ENCODE measurements around the gene PLPP3. TPM values are rescaled to one million over a fixed set of nuclear protein-coding genes. Genes with fewer than 3 reads are reported as not detected.

The PLPP3 gene
- total RNA-seq, 4 donors from 2014 or later: 16.5 to 116 (median 33.5) TPM

DNA sequence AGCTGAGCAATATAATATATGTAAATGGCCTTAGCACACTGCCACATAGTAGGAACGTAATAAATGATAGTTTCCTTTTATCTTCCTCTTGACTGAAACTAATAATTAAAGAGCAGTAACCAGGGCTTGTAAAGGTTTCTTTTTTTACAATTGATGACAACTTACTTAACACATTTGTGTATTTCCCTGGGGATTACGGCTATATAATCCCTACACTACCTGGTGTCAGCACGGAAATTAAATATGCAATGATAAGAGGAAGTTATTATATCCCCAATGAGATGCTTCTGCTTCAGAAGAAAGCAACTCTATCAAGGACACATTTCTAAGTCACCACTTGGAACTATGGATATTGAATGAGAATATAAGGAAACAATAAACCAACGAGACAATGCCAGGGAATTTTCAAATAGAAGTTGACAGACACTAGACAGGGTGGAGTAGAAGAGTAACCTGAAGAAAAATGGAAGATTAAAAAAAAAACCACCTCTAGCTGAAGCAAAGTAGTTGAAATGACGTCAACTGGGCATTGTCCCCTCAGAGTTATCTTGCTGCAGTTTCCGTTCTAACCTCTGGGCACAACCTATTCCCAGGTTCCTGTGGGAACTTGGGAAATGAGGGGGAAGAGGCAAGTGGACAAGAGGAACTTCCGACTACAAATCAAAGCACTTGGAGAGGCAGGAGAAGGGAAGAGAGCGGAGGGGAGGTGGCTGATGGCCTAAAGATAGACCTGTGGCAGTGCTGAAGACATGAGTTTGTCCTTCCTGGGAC, 66.5 kb downstream of the PLPP3 start:
- H3K9me3 ChIP-seq: no peaks in the 10 kb centered on the region
- no peak overlapping the region for H3K4me3 ChIP-seq
- 74 to 81% methylated on average over 8 of the region's 8 CpGs for WGBS, 2 donors
- H3K36me3 ChIP-seq: peaks cover 0 to 67% (median 4%) of the 10 kb centered on the region in 3 donors
- intact Hi-C loops (cut with DNase I): no loop called here
- H3K27me3 ChIP-seq: no peaks in the 10 kb centered on the region
- peaks cover 23 to 84% (median 31%) of the 10 kb centered on the region in 3 donors for H3K4me1 ChIP-seq
- no peak for DNase-seq
- TF ChIP-seq, protein P1, sequence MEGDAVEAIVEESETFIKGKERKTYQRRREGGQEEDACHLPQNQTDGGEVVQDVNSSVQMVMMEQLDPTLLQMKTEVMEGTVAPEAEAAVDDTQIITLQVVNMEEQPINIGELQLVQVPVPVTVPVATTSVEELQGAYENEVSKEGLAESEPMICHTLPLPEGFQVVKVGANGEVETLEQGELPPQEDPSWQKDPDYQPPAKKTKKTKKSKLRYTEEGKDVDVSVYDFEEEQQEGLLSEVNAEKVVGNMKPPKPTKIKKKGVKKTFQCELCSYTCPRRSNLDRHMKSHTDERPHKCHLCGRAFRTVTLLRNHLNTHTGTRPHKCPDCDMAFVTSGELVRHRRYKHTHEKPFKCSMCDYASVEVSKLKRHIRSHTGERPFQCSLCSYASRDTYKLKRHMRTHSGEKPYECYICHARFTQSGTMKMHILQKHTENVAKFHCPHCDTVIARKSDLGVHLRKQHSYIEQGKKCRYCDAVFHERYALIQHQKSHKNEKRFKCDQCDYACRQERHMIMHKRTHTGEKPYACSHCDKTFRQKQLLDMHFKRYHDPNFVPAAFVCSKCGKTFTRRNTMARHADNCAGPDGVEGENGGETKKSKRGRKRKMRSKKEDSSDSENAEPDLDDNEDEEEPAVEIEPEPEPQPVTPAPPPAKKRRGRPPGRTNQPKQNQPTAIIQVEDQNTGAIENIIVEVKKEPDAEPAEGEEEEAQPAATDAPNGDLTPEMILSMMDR (IDR thresholded peaks at IDR 0.05): peak in 1 of 6 experiments; percentile 5
- no peak for TF ChIP-seq POLR2A (IDR thresholded peaks at IDR 0.05)
- no peak overlapping the region for H3K27ac ChIP-seq

DNA sequence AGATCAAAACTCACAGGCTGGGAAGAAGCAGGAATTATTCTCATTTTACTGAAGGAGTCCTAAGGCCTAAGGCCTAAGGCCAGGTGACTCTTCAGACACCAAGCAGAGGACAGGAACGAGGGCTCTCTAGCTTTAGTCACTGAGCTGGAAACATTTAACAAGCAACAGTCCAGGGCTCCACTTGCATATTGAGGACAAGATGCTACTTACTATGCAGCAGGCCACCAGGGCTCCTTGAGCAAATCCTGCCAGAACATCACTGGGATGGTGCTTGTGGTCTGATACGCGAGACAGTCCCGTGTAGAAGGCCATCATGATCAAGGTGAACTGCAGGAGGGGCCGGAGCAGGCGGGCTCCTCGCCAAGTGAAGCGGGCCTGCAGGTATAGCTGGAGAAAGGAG, 67.6 kb downstream of the PLPP3 start:
- Histone ChIP-seq H3K9me3 (no peaks in the 10 kb centered on the region), H3K4me3 (no peak overlapping the region), H3K36me3 (peaks cover 0 to 75% (median 4%) of the 10 kb centered on the region in 3 donors), H3K4me1 (peaks cover 31 to 84% (median 35%) of the 10 kb centered on the region in 3 donors), H3K27ac (no peak overlapping the region), H3K27me3 (no peaks in the 10 kb centered on the region)
- WGBS, 2 donors: 88 to 93% methylated on average over 7 to 8 of the region's 8 CpGs
- DNase-seq: no peak
- intact Hi-C loops (cut with DNase I): no loop called here
- TF ChIP-seq POLR2A (IDR thresholded peaks at IDR 0.05): no peak
- TF ChIP-seq, protein P1 (IDR thresholded peaks at IDR 0.05): no peak

DNA sequence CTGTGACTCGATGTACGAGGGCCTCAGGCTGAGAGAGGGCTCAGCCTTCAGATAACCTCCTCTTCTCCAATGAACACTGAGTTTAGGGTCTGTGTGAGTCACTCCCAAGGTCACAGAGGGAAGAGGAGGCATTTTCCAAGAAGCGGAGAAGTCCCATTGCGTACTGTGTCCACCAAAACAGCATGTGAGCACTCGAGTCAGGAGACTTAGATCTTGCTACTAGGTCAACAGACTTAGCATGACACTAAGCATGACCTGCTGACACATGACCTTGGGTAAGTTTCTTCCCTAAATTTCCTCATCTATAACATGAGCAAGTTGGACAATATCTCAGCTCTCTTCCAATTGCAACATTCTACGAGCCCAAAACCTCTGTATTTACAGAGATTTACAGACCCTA, 68.0 kb downstream of the PLPP3 start:
- DNase-seq: no peak
- intact Hi-C loops (cut with DNase I): no loop called here

DNA sequence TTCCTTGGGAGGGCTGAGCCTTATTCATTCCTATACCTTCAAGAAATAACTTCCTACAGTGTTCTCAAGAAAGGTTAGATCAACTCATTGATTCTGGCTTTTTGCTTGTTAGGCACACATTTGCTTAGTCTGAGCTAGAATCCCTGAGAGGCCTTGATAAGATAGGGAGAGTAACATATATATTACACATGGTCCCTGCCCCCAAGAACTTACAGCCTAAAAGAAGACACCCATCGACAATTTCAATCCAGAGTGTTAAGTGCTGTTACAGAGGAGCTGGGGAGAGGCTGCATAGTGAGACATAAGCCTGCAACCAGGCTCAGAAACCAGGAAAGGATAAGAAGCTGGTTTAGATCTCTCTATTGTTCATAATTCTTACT, 68.7 kb downstream of the PLPP3 start:
- Histone ChIP-seq H3K27ac (no peak overlapping the region), H3K4me1 (peaks cover 34 to 84% (median 39%) of the 10 kb centered on the region in 3 donors), H3K36me3 (peaks cover 0 to 81% (median 4%) of the 10 kb centered on the region in 3 donors), H3K4me3 (no peak overlapping the region), H3K9me3 (no peaks in the 10 kb centered on the region), H3K27me3 (no peaks in the 10 kb centered on the region)
- DNase-seq: no peak
- WGBS, 2 donors: 18 to 71% methylated on average over 1 of the region's 1 CpG
- TF ChIP-seq, protein P1 (IDR thresholded peaks at IDR 0.05): no peak
- no peak for TF ChIP-seq POLR2A (IDR thresholded peaks at IDR 0.05)
- intact Hi-C loops (cut with DNase I): no loop called here

More for the DNA sequence above, 68.0 kb downstream of the PLPP3 start:
- WGBS, 2 donors: 82 to 84% methylated on average over 4 to 6 of the region's 6 CpGs
- TF ChIP-seq POLR2A (IDR thresholded peaks at IDR 0.05): no peak
- TF ChIP-seq, protein P1 (IDR thresholded peaks at IDR 0.05): no peak
- Histone ChIP-seq H3K27ac (no peak overlapping the region), H3K36me3 (peaks cover 0 to 75% (median 4%) of the 10 kb centered on the region in 3 donors), H3K27me3 (no peaks in the 10 kb centered on the region), H3K4me1 (peaks cover 31 to 84% (median 39%) of the 10 kb centered on the region in 3 donors), H3K9me3 (no peaks in the 10 kb centered on the region), H3K4me3 (no peak overlapping the region)

Data from esophagus squamous epithelium (tissue), 5 donors.